Neural cell (in vitro differentiated cells): ENCODE results near the gene F2. TPM values are rescaled to one million over a fixed set of nuclear protein-coding genes. Genes with fewer than 3 reads are reported as not detected.

Experiments
- H2AFZ ChIP-seq: fragments of 200-600, 300-800 bp; sonication (generic), shearing (Covaris generic); 2 replicates; pipeline ENCODE4 v1.6.0; 2014; ENCODE audit warnings: low read depth, mild to moderate bottlenecking, antibody characterized with exemption, low read length, moderate library complexity
- H3F3A ChIP-seq: fragments of 200-600 bp; shearing (Covaris generic); 2 replicates; pipeline ENCODE4 v1.6.1; 2016; ENCODE audit warnings: mild to moderate bottlenecking, moderate library complexity, mixed read lengths, antibody characterized with exemption, low read length; ENCODE audit not compliant: insufficient read depth, poor library complexity, severe bottlenecking
- H3K27ac ChIP-seq: fragments of 200-600, 300-800 bp; sonication (generic), shearing (Covaris generic); 2 replicates; pipeline ENCODE4 v1.5.1; 2014; ENCODE audit warnings: mild to moderate bottlenecking, low read length, moderate library complexity
- H3K27me3 ChIP-seq: fragments of 300-800, 200-600 bp; sonication (generic), shearing (Covaris generic); 2 replicates; pipeline ENCODE4 v1.6.0; 2014; ENCODE audit warnings: mild to moderate bottlenecking, low read depth, low read length, moderate library complexity; ENCODE audit not compliant: insufficient read depth
- H3K36me3 ChIP-seq: fragments of 300-800, 200-600 bp; sonication (generic), shearing (Covaris generic); 2 replicates; pipeline ENCODE4 v1.5.1; 2014; ENCODE audit warnings: mild to moderate bottlenecking, antibody characterized with exemption, low read length, moderate library complexity; ENCODE audit not compliant: insufficient read depth
- H3K4me2 ChIP-seq: fragments of 300-800, 200-600 bp; sonication (generic), shearing (Covaris generic); 2 replicates; pipeline ENCODE4 v1.6.0; 2014; ENCODE audit warnings: mild to moderate bottlenecking, low read length
- H3K4me3 ChIP-seq: fragments of 300-800, 200-600 bp; sonication (generic), shearing (Covaris generic); 2 replicates; pipeline ENCODE4 v1.5.1; 2014; ENCODE audit warnings: mild to moderate bottlenecking, low read length, moderate library complexity
- H3K79me2 ChIP-seq: fragments of 200-600 bp; shearing (Covaris generic); replicated peaks from 2 replicates; pipeline ENCODE4 v1.6.0; 2014; ENCODE audit warnings: mild to moderate bottlenecking, low read length, moderate library complexity; ENCODE audit not compliant: insufficient read depth
- H3K9ac ChIP-seq: fragments of 300-800, 200-600 bp; sonication (generic), shearing (Covaris generic); 2 replicates; pipeline ENCODE4 v1.6.1; 2016; ENCODE audit warnings: mild to moderate bottlenecking, low read length, mixed read lengths
- H3K9me2 ChIP-seq: fragments of 200-600 bp; shearing (Covaris generic); 2 replicates; pipeline ENCODE4 v1.6.1; 2016; ENCODE audit warnings: mild to moderate bottlenecking, low read length, mixed read lengths; ENCODE audit not compliant: insufficient read depth
- H3K9me3 ChIP-seq: fragments of 200-600, 300-800 bp; sonication (generic), shearing (Covaris generic); 2 replicates; pipeline ENCODE4 v1.6.1; 2016; ENCODE audit warnings: mild to moderate bottlenecking, mixed run types, low read length, moderate library complexity, mixed read lengths
- H4K20me1 ChIP-seq: fragments of 200-600 bp; shearing (Covaris generic); 2 replicates; pipeline ENCODE4 v1.6.1; 2016; ENCODE audit warnings: mild to moderate bottlenecking, mixed run types; ENCODE audit not compliant: insufficient read depth
- EP300 ChIP-seq: fragments of 450-650 bp; conservative IDR thresholded peaks from 2 replicates; pipeline ENCODE4 v1.6.1; 2014; ENCODE audit warnings: antibody characterized with exemption, mild to moderate bottlenecking, moderate library complexity; ENCODE audit not compliant: poor library complexity, severe bottlenecking
- EZH2 ChIP-seq: fragments of 200-600, 300-800 bp; shearing (Covaris generic), sonication (generic); IDR thresholded peaks from 2 replicates; pipeline ENCODE4 v1.6.1; 2014; ENCODE audit warnings: antibody characterized with exemption, low read length, borderline replicate concordance, mild to moderate bottlenecking; ENCODE audit not compliant: insufficient read depth, poor library complexity, severe bottlenecking
- MXI1 ChIP-seq: fragments of 450-650 bp; conservative IDR thresholded peaks from 2 replicates; pipeline ENCODE4 v1.6.1; 2014; ENCODE audit warnings: antibody characterized with exemption, mild to moderate bottlenecking; ENCODE audit not compliant: poor library complexity, severe bottlenecking
- POLR2AphosphoS5 ChIP-seq: IDR thresholded peaks from 2 replicates; pipeline ENCODE4 v1.6.1; 2012
- RAD21 ChIP-seq: fragments of 450-650 bp; conservative IDR thresholded peaks from 2 replicates; pipeline ENCODE4 v1.6.1; 2014; ENCODE audit warnings: antibody characterized with exemption, mild to moderate bottlenecking, moderate library complexity
- SMC3 ChIP-seq: fragments of 450-650 bp; conservative IDR thresholded peaks from 2 replicates; pipeline ENCODE4 v1.6.1; 2014; ENCODE audit warnings: antibody characterized with exemption, mild to moderate bottlenecking, moderate library complexity; ENCODE audit not compliant: poor library complexity
- TAF1 ChIP-seq: IDR thresholded peaks from 2 replicates; pipeline ENCODE4 v1.6.1; 2012; ENCODE audit warnings: low read depth
- polyA plus RNA-seq: library from polyadenylated mRNA; depleted of rRNA; stranded (reverse); fragments of >200 nt; gene quantifications from 2 replicates; pipeline ENCODE4 v1.2.3, GENCODE V29; 2014
- TF ChIP-seq, protein P1 (sequence below): fragments of 450-650 bp; IDR thresholded peaks from 2 replicates; pipeline ENCODE4 v1.5.1; 2014; ENCODE audit warnings: antibody characterized with exemption, mild to moderate bottlenecking, moderate library complexity; ENCODE audit not compliant: poor library complexity, severe bottlenecking
- TF ChIP-seq, protein P2 (sequence below): IDR thresholded peaks from 2 replicates; pipeline ENCODE4 v1.6.1; 2012; ENCODE audit warnings: borderline replicate concordance

Gene F2
- polyA plus RNA-seq, 1 donor from 2014 or later, result 0.94 TPM

DNA sequence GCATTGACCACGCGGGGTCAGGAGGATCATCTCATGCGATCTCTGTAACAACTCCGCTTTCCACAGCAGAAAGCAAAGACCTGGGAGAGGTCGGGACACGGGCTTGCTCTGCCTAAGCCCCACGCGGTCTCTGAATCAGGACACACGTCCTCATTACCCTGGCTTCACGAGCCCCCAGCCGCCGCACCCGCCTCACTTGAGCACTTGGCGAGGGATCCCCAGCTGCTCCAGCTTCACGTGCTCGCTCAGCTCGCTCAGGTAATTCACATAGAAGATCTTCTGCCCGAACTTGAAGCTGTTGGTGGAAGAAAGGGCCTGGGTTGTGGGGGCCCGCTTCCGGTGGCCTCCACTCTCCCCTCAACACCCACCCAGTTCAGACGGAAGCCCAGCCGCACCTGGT, 38.2 kb upstream of the F2 start:
- Histone ChIP-seq H3F3A (no peaks in the 10 kb centered on the region), H3K27me3 (no peaks in the 10 kb centered on the region), H3K9me3 (no peaks in the 10 kb centered on the region), H4K20me1 (no peaks in the 10 kb centered on the region), H3K27ac (no peak overlapping the region), H3K36me3 (no peaks in the 10 kb centered on the region), H3K9me2 (no peaks in the 10 kb centered on the region), H3K4me2 (no peak overlapping the region), H3K9ac (no peak overlapping the region), H2AFZ (no peak overlapping the region), H3K4me3 (no peak overlapping the region), H3K79me2 (no peaks in the 10 kb centered on the region)
- no peak for TF ChIP-seq POLR2AphosphoS5

DNA sequence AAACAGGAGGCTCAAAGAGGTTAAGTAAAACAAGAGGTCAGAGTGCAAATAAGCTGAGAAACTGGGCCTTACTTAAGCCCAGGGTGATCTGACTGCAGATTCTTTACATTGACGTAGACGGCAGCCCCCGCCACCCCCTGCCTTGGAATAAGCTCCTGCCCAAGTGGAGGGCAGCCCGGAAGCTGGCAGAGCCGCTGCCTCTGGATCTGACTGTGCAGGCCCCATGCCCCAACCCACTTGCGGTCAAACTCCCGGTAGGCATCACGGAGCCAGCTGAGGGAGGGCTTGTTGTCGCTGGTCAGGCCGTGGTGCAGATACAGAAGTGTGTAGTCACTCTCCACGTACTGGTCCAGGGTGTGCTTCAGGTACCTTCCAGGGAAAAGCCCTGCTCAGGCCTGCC, 37.2 kb upstream of the F2 start:
- Histone ChIP-seq H3K4me2 (no peak overlapping the region), H3K9ac (no peak overlapping the region), H4K20me1 (no peaks in the 10 kb centered on the region), H2AFZ (no peak overlapping the region), H3K27me3 (no peaks in the 10 kb centered on the region), H3K36me3 (no peaks in the 10 kb centered on the region), H3F3A (no peaks in the 10 kb centered on the region), H3K27ac (no peak overlapping the region), H3K4me3 (no peak overlapping the region), H3K9me2 (no peaks in the 10 kb centered on the region), H3K9me3 (no peaks in the 10 kb centered on the region), H3K79me2 (no peaks in the 10 kb centered on the region)
- TF ChIP-seq POLR2AphosphoS5, result no peak
- TF ChIP-seq MXI1, result no peak
- no peak for TF ChIP-seq EZH2
- TF ChIP-seq, protein P1, sequence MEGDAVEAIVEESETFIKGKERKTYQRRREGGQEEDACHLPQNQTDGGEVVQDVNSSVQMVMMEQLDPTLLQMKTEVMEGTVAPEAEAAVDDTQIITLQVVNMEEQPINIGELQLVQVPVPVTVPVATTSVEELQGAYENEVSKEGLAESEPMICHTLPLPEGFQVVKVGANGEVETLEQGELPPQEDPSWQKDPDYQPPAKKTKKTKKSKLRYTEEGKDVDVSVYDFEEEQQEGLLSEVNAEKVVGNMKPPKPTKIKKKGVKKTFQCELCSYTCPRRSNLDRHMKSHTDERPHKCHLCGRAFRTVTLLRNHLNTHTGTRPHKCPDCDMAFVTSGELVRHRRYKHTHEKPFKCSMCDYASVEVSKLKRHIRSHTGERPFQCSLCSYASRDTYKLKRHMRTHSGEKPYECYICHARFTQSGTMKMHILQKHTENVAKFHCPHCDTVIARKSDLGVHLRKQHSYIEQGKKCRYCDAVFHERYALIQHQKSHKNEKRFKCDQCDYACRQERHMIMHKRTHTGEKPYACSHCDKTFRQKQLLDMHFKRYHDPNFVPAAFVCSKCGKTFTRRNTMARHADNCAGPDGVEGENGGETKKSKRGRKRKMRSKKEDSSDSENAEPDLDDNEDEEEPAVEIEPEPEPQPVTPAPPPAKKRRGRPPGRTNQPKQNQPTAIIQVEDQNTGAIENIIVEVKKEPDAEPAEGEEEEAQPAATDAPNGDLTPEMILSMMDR, result no peak
- TF ChIP-seq, protein P2, sequence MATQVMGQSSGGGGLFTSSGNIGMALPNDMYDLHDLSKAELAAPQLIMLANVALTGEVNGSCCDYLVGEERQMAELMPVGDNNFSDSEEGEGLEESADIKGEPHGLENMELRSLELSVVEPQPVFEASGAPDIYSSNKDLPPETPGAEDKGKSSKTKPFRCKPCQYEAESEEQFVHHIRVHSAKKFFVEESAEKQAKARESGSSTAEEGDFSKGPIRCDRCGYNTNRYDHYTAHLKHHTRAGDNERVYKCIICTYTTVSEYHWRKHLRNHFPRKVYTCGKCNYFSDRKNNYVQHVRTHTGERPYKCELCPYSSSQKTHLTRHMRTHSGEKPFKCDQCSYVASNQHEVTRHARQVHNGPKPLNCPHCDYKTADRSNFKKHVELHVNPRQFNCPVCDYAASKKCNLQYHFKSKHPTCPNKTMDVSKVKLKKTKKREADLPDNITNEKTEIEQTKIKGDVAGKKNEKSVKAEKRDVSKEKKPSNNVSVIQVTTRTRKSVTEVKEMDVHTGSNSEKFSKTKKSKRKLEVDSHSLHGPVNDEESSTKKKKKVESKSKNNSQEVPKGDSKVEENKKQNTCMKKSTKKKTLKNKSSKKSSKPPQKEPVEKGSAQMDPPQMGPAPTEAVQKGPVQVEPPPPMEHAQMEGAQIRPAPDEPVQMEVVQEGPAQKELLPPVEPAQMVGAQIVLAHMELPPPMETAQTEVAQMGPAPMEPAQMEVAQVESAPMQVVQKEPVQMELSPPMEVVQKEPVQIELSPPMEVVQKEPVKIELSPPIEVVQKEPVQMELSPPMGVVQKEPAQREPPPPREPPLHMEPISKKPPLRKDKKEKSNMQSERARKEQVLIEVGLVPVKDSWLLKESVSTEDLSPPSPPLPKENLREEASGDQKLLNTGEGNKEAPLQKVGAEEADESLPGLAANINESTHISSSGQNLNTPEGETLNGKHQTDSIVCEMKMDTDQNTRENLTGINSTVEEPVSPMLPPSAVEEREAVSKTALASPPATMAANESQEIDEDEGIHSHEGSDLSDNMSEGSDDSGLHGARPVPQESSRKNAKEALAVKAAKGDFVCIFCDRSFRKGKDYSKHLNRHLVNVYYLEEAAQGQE, result no peak
- TF ChIP-seq RAD21, result no peak
- no peak for TF ChIP-seq SMC3

DNA sequence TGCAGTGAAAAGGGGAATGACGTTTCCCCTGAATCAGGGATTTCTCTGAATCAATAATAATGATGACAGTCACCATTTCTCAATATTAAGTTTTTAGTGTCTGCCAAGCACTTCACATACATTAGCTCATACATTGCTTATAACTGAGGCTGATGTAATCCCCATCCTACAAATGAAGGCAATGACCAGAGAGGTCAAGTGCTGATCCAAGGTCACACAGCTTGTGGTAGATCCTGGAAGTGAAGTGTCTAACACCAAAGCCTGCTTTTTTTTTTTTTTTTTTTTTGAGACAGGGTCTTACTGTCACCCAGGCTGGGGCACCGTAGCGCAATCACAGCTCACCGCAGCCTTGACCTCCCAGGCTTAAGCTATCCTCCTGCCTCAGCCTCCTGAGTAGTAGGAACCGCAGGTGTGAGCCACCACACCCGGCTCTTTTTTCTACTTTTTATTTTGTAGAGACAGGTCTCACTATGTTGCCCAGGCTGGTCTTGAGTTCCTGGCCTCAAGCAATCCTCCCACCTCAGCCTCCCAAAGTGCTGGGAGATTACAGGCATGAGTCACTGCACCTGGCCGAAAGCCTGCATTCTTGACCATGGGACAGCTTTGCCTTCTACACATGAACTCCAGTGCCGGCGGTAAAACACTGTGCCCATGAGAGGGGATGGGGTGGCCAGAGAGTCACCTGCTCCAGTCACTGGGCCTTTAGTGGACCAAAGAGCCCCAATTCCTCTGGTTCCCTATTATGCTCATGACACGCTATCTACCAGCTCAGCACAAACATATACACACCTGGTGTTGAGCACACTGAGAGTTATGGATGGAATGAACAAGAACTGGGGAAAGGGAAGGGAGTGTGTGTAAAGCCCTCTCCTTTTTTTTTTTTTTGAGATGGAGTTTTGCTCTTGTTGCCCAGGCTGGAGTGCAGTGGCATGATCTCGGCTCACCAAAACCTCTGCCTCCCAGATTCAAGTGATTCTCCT, 36.0 kb upstream of the F2 start:
- no peaks in the 10 kb centered on the region for H3K79me2 ChIP-seq
- H3F3A ChIP-seq, result no peaks in the 10 kb centered on the region
- H3K27me3 ChIP-seq, result no peaks in the 10 kb centered on the region
- H4K20me1 ChIP-seq, result no peaks in the 10 kb centered on the region
- H3K4me3 ChIP-seq, result no peak overlapping the region
- no peaks in the 10 kb centered on the region for H3K36me3 ChIP-seq
- TF ChIP-seq MXI1 (no peak), RAD21 (no peak), POLR2AphosphoS5 (no peak), TAF1 (no peak), EP300 (no peak)
- H3K4me2 ChIP-seq, result no peak overlapping the region
- H3K9me2 ChIP-seq, result no peaks in the 10 kb centered on the region
- no peak overlapping the region for H2AFZ ChIP-seq
- no peak overlapping the region for H3K9ac ChIP-seq
- no peak overlapping the region for H3K27ac ChIP-seq
- H3K9me3 ChIP-seq, result no peaks in the 10 kb centered on the region
